MG63 (cell line): ENCODE results near the gene ACSM2A. TPM values are rescaled to one million over a fixed set of nuclear protein-coding genes. Genes with fewer than 3 reads are reported as not detected.
"Not testable (repeated sequence)": the region's sequence is repeated elsewhere in the genome, so short reads cannot be mapped to it uniquely, and the experiment has no call there.

Experiments used
- DNase-seq: peaks from one replicate; pipeline ENCODE4 v3.0.0-alpha.2; 2020
- H3K27me3 ChIP-seq: fragments of 250-450 bp; sonication (Bioruptor Pico); 2 replicates; pipeline ENCODE4 v1.5.1; 2020; ENCODE audit warnings: mild to moderate bottlenecking, moderate library complexity
- H3K36me3 ChIP-seq: fragments of 250-450 bp; sonication (Bioruptor Pico); 2 replicates; pipeline ENCODE4 v1.5.1; 2020; ENCODE audit warnings: mild to moderate bottlenecking, moderate library complexity
- H3K4me3 ChIP-seq: fragments of 250-450 bp; sonication (Bioruptor Pico); 2 replicates; pipeline ENCODE4 v1.5.1; 2020; ENCODE audit warnings: mild to moderate bottlenecking, moderate library complexity
- H3K9me3 ChIP-seq: fragments of 250-450 bp; sonication (Bioruptor Pico); 2 replicates; pipeline ENCODE4 v1.5.1; 2020; ENCODE audit warnings: mild to moderate bottlenecking, moderate library complexity
- total RNA-seq: library from RNA; depleted of rRNA; stranded (reverse); fragments of >200 nt; shearing (Covaris generic); gene quantifications from 2 replicates; pipeline ENCODE4 v1.2.3, GENCODE V29; 2014; ENCODE audit warnings: low replicate concordance; rRNA removed

Gene ACSM2A, protein sequence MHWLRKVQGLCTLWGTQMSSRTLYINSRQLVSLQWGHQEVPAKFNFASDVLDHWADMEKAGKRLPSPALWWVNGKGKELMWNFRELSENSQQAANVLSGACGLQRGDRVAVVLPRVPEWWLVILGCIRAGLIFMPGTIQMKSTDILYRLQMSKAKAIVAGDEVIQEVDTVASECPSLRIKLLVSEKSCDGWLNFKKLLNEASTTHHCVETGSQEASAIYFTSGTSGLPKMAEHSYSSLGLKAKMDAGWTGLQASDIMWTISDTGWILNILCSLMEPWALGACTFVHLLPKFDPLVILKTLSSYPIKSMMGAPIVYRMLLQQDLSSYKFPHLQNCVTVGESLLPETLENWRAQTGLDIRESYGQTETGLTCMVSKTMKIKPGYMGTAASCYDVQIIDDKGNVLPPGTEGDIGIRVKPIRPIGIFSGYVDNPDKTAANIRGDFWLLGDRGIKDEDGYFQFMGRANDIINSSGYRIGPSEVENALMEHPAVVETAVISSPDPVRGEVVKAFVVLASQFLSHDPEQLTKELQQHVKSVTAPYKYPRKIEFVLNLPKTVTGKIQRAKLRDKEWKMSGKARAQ
- total RNA-seq: not detected in 2 replicates

DNA sequence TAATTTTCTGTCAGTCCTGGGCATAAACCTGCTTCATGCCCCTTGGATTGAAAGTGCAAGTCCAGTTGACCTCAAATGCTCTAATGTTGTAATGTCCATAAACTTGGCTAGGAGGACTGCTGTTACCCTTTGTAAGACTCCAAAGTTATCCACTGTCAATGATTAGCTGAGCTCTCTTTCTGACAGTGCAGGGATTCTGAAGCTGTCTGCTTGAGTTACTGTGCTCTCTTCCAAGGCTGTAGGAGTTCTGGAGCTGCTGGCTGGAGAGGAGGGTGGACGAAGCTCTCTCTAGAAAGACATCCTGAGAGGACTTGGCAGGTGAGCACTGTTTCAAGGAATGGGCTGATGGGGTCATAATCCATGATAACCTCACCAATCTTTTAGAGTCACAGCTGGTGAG, at the start of gene ACSM2A:
ACSM2A (plus strand) TSS at position 158 of the 400 bp plus-strand sequence. CDS start 8,594 bp downstream, outside the sequence.
- not testable (repeated sequence) for DNase-seq, H3K4me3 ChIP-seq, H3K36me3 ChIP-seq, H3K27me3 ChIP-seq, H3K9me3 ChIP-seq

DNA sequence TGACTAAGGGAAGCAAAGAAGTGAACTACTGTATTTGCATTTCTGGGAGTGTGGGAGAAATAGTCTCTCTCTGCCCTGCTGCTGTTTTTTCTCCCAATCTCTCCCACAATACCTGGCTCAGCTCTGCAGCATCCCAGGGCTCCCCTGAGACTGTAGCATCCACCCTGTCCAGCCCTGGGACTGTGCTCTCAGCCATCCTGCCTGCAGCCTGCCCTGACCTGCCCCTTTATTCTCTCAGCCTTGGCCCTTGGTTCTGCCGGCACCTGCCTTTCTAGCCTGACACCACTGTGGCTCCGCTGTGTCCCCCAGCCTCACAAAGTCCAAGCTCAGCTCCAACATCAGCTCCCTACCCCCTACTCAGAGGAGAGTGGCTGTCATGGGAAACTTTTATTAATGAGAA, 48.7 kb upstream of the ACSM2A start:
- Histone ChIP-seq H3K9me3 (no peaks in the 10 kb centered on the region), H3K4me3 (no peak overlapping the region)
- DNase-seq: no peak

DNA sequence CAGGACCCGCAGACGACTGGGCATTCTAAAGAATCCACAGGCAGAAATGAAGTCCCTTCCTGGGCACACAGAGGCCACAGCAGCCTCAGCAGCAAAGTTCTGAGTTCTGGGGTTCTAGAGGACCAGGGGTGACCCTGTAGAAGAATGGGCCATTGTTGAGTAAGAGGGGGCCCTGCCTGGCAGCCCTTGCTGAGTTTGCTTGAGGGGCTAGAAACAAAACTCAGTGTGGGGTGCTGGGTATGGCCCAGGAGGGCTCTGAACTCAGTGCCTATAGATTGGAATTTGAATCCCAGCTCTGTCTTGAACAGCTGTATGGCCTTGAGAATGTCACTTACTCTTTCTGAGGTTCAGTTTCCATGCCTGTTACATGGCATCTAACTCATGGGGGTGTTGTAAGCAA, 46.7 kb upstream of the ACSM2A start, which contains the start of gene PDILT:
PDILT (minus strand) TSS at position 101 of the 400 bp plus-strand sequence. CDS start 5,437 bp downstream, outside the sequence.
- H3K4me3 ChIP-seq: no peak within 1 kb of the TSS
- no peak for DNase-seq

More for the DNA sequence above, 48.7 kb upstream of the ACSM2A start:
- Histone ChIP-seq H3K27me3 (no peaks in the 10 kb centered on the region), H3K36me3 (no peaks in the 10 kb centered on the region)

DNA sequence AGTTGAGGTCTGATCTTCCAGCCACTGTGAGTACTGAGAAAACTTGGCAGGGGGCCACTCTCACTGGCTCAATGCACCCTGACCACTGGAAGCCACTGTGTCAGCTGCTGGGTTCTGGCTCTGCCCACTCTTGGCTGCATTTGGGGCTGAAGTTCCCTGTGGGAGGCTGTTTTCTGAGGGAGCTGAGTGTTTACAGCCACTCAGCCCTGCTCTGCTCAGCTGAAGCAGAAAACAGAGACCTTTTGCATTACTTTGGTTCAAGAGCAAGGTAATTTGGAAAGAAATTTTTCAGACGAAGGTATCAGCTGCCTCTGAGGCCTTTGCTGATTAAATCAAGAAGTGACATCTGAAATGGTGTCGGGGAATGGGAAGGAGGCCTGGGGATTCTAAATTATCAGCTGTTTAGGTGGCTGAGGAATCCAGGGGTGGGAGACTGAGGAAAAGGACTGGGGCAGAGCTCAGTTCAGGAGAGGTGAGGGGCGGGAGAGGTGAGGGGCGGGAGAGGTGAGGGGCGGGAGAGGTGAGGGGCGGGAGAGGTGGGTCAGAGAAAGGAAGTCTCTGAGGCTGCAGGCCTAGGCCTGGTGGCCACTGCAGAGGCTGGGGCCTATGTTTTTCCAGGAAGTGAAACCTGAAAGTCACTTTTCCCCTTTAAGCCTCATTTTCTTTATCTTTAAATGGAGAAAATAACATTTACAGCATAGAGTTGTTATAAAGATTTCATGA, 41.8 kb upstream of the ACSM2A start, which contains the start of gene ACSM5:
ACSM5 (plus strand) TSS at position 137 of the 723 bp plus-strand sequence. CDS start 1,951 bp downstream, outside the sequence.
- Histone ChIP-seq H3K36me3 (no peaks in the 10 kb centered on the region), H3K4me3 (no peak within 1 kb of the TSS), H3K9me3 (no peaks in the 10 kb centered on the region), H3K27me3 (no peaks in the 10 kb centered on the region)
- DNase-seq: peak; percentile 84

More for the DNA sequence above, 46.7 kb upstream of the ACSM2A start, which contains the start of gene PDILT:
- Histone ChIP-seq H3K9me3 (no peaks in the 10 kb centered on the region), H3K27me3 (no peaks in the 10 kb centered on the region), H3K36me3 (no peaks in the 10 kb centered on the region)

DNA sequence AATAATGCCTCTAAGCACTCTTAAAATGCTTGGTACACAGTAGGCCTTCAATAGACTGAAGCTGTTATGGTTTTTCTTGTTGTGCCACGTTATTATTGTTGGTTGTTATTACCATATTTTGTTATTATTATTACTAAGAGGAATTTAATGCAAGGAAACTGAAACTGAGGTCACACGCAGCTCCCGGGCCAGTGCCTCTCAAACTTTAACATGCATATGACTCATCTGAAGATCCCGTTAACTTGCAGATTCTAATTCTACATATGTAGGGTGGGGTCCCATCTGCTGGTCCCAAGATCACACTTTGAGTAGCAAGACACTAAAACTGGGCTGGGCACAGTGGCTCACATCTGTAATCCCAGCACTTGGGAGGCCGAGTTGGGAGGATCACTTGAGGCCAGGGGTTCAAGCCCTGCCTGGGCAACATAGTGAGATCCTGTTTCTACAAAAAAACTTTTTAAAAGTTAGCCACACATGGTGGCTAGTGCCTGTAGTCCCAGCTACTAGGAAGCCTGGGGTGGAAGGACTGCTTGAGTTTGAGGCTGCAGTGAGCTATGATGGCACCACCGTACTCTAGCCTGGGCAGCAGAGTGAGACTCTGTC, 41.1 kb upstream of the ACSM2A start:
- no peaks in the 10 kb centered on the region for H3K27me3 ChIP-seq
- no peaks in the 10 kb centered on the region for H3K36me3 ChIP-seq
- no peak overlapping the region for H3K4me3 ChIP-seq
- no peaks in the 10 kb centered on the region for H3K9me3 ChIP-seq
- DNase-seq: peak; percentile 55

DNA sequence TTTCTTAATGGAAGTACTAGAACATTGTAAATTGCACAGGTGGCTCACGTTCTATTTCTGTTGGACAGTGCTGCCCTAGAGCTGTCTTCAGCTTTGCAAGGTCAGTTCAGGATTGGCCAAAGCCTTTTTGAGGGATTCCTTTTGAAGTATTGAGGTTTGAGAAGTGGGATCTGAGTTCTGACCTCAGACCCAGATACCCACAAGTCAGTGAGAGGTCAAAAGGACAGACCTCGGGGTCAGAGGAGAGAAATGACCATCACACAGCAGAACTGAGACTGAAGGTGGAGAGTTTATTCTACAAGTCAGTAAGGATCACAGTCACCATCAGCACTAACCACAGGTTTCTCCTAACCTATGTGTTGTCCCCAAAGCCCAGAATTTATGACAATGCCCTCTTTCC, 40.3 kb upstream of the ACSM2A start:
- Histone ChIP-seq H3K9me3 (no peaks in the 10 kb centered on the region), H3K36me3 (no peaks in the 10 kb centered on the region), H3K4me3 (no peak overlapping the region), H3K27me3 (no peaks in the 10 kb centered on the region)
- no peak for DNase-seq

DNA sequence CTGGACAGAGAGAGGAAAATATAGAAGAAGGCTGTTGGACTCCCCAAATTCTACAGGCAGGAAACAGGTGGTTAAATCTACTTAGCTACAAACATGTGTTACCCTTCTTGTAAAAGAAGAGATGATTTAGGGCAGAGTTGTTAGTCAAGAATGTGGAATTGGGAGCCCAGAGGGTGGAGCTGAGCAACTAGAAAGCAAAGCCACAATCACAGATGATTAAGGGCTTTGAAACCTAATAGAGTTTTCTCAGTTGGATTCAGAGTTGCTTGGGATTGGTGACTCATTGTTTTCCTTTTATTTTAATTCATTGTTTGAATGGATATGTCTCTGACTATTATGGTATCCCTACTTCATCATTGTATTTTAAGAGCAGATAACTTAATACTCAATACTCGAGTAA, 35.8 kb upstream of the ACSM2A start:
- DNase-seq: no peak
- H3K36me3 ChIP-seq: no peaks in the 10 kb centered on the region
- no peak overlapping the region for H3K4me3 ChIP-seq
- H3K9me3 ChIP-seq: no peaks in the 10 kb centered on the region
- no peaks in the 10 kb centered on the region for H3K27me3 ChIP-seq

DNA sequence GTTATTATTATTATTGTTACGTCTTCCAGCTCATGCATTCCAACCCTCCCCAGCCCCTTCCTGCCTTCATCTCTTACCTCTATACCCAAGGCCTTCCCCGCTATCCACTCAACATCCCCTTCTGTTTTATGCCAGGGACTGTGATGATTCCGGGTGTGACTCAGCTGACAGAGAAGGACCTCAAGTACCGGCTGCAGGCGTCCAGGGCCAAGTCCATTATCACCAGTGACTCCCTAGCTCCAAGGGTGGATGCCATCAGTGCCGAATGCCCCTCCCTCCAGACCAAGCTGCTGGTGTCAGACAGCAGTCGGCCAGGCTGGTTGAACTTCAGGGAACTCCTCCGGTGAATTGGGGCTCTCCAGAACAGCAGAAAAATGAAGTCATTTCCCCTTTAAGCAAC, 32.2 kb upstream of the ACSM2A start:
- not testable (repeated sequence) for DNase-seq, H3K9me3 ChIP-seq

DNA sequence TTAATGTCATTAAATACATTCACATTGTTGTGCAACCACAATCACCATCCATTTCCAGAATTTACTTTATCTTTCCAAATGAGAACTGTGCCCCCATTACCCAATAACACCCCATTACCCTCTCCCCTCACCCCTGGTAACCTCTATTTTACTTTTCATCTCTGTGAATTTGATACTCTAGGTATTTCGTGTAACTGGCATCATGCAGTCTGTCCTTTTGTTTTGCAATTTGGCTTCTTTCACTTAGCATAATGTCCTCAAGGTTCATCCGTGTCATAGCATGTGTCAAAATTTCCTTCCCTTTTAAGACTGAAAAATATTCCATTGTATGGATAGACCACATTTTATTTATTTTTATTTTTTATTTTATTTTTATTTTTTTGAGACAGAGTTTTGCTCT, 29.6 kb upstream of the ACSM2A start:
- DNase-seq, H3K4me3 ChIP-seq, H3K27me3 ChIP-seq: not testable (repeated sequence)

More for the DNA sequence above, 32.2 kb upstream of the ACSM2A start:
- not testable (repeated sequence) for H3K27me3 ChIP-seq, H3K4me3 ChIP-seq, H3K36me3 ChIP-seq

DNA sequence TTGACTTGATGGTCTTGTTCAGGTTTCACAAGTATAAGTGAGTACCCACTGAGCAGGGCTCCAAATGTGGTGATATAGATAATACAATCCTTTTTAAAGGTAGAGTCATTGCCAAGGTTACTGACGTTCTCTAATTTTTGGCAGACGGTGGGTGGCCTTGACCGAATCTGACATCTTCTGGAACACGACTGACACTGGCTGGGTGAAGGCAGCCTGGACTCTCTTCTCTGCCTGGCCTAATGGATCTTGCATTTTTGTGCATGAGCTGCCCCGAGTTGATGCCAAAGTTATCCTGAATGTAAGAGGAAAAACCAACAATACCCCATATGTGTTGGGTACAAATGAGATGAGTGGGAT, 27.6 kb upstream of the ACSM2A start:
- not testable (repeated sequence) for H3K4me3 ChIP-seq, DNase-seq, H3K36me3 ChIP-seq, H3K9me3 ChIP-seq, H3K27me3 ChIP-seq

More for the DNA sequence above, 29.6 kb upstream of the ACSM2A start:
- not testable (repeated sequence) for H3K9me3 ChIP-seq, H3K36me3 ChIP-seq

DNA sequence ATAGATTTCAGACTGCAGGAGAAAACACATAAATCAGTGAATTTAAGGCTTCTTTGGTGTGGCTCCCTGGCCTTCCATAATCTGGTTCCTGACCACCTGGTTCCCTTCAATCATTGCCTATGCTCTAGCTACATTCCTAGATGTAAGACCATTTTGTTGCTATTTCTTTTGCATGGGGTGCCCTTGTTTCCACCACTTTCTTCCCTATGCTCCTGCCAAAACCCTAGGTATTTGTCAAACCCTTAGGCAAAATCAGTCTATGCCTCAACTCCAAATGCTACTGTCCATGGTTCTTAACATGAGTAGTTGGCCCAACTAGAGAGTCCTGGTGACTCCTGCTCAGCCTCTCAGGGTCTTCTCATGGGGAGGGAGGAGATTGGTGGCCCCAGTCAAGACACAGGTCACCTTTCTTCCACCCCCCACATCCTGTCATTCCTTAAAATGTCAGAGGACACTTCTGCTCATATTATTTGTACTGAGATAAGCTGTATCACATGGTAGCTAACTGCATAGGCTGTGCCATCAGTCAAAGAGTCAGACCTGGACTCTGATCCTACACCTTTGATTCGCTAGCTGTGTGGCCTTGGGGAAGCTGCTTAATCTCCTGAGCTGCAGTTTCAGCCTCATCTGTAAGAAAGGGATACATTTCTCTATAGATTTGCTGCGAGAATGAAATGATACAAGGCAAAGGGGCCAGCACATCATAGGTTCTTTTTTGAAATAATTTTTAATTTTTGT, 27.0 kb upstream of the ACSM2A start:
- H3K9me3 ChIP-seq: no peaks in the 10 kb centered on the region
- no peaks in the 10 kb centered on the region for H3K36me3 ChIP-seq
- H3K27me3 ChIP-seq: no peaks in the 10 kb centered on the region
- no peak for DNase-seq
- H3K4me3 ChIP-seq: no peak overlapping the region

DNA sequence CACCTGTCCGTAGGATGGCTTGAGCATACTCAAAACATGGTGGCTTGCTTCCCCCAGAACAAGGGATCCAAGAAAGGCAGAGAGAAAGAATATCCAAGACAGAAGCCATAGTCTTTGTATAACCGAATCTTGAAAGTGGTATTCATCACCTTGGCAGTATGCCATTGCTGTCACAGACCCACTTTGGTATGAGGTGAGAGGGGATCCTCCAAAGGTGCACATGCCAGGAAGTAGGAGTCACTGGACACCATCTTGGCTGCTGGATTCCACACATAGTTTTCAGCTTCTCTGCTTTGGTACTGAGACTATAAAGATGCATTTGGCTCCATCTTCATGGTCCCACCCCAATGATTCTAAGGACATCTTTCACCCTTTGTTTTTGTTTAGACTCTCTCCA, 23.9 kb upstream of the ACSM2A start:
- H3K36me3 ChIP-seq, H3K9me3 ChIP-seq, DNase-seq, H3K4me3 ChIP-seq, H3K27me3 ChIP-seq: not testable (repeated sequence)

DNA sequence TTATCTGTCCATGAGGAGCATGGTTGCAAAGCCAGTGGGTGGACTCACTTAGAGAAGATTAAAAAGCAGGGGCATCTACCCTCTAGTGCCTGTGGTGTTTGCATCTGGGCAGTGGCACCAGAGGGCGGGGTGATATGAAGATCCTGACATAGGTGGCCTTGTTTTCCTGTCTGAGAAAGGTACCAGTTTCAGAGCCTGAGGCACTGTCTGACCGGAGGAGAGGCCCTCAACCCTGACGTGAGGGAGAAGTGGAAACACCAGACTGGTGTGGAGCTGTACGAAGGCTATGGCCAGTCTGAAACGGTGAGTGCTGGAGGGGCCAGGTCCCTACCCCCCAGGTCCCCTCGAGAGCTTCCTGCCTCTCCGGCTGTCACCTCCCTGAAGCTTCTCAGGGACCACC, 21.8 kb upstream of the ACSM2A start:
- not testable (repeated sequence) for H3K27me3 ChIP-seq, H3K4me3 ChIP-seq, H3K36me3 ChIP-seq, DNase-seq, H3K9me3 ChIP-seq

DNA sequence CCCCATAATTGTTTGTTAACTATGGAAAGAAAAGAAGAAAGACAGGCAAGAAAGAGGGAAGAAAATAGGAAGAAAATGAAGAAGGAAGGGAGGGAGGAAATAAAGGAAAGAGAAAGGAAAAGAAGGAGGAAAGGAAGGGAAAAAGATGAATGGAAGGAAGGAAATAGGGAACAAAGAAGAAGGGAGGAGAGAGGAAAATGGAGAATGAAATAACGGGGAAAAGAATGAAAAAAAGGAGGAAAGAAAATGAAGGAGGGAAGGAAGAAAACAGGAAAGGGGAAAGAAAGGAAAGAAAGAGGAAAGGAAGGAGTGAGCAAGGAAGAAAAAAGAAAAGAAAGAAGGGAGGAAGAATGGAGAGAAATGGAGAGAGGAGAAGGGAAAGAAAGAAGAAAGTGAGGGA, 20.8 kb upstream of the ACSM2A start:
- H3K4me3 ChIP-seq, H3K36me3 ChIP-seq, H3K9me3 ChIP-seq, H3K27me3 ChIP-seq, DNase-seq: not testable (repeated sequence)

DNA sequence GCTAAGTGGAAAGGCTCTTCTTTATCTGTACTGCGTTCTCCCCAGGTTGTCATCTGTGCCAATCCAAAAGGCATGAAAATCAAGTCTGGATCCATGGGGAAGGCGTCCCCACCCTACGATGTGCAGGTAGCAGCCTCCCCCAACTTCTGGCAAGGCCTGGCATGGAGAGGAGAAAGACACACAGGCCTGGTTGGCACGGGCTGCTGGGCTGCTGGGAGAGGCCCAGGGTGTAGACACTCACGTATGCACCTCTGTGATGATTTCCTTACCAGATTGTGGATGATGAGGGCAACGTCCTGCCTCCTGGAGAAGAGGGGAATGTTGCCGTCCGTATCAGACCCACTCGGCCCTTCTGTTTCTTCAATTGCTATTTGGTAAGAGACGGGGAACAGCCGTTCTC, 20.4 kb upstream of the ACSM2A start:
- Histone ChIP-seq H3K36me3 (no peaks in the 10 kb centered on the region), H3K4me3 (no peak overlapping the region), H3K27me3 (0 out of 2 replicates have a peak, but pooled peaks cover 2% of the 10 kb centered on the region), H3K9me3 (no peaks in the 10 kb centered on the region)
- no peak for DNase-seq

DNA sequence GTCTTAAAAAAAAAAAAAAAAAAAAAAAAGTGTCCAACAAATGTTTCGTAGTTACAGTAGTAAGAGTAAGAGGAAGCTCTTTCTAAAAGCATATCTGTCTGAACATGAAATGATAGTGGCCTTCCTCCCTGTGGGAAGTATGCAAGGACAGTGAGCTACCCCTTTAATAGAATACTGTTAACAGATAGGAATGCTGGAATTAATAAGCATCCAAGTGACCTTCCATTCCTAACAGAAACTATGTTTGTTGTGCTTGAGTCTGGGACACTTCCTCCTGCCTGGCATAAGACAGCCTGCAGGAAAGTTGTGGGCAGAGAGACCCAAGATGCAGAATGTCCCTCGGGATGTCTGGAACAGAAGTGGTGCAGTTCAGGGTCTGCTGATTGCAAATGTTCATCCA, 12.4 kb upstream of the ACSM2A start:
- not testable (repeated sequence) for DNase-seq, H3K9me3 ChIP-seq, H3K36me3 ChIP-seq, H3K27me3 ChIP-seq, H3K4me3 ChIP-seq
